NT2/D1 (cell line): ENCODE measurements around the gene PZP.

Experiments
- DNase-seq: peaks from one replicate; pipeline ENCODE4 v3.0.0-alpha.2; 2011; ENCODE audit warnings: low read depth, low spot score
- H3K27me3 ChIP-seq: 2 replicates; pipeline ENCODE4 v1.6.0; 2011; ENCODE audit warnings: mild to moderate bottlenecking; ENCODE audit not compliant: insufficient read length, insufficient read depth
- H3K36me3 ChIP-seq: 2 replicates; pipeline ENCODE4 v1.6.1; 2011; ENCODE audit warnings: mild to moderate bottlenecking, low read length, mixed read lengths; ENCODE audit not compliant: insufficient read depth, insufficient read length
- H3K4me1 ChIP-seq: 2 replicates; pipeline ENCODE4 v1.5.1; 2011; ENCODE audit not compliant: insufficient read depth, insufficient read length
- H3K4me3 ChIP-seq: 2 replicates; pipeline ENCODE4 v1.5.1; 2011; ENCODE audit warnings: low read depth; ENCODE audit not compliant: insufficient read length
- H3K9ac ChIP-seq: 2 replicates; pipeline ENCODE4 v1.6.0; 2011; ENCODE audit warnings: low read depth; ENCODE audit not compliant: insufficient read length
- H3K9me3 ChIP-seq: 2 replicates; pipeline ENCODE4 v1.5.1; 2011; ENCODE audit warnings: mild to moderate bottlenecking, low read length; ENCODE audit not compliant: insufficient read depth
- SUZ12 ChIP-seq: IDR thresholded peaks from 2 replicates; pipeline ENCODE4 v1.6.1; 2011; ENCODE audit not compliant: insufficient read length, insufficient read depth; ENCODE audit errors: extremely low read depth
- YY1 ChIP-seq: IDR thresholded peaks from 2 replicates; pipeline ENCODE4 v1.6.1; 2011; ENCODE audit not compliant: insufficient read length, insufficient read depth
- ZNF274 ChIP-seq: IDR thresholded peaks from 2 replicates; pipeline ENCODE4 v1.6.1; 2011; ENCODE audit warnings: mild to moderate bottlenecking, low read depth, low read length

Gene PZP

DNA sequence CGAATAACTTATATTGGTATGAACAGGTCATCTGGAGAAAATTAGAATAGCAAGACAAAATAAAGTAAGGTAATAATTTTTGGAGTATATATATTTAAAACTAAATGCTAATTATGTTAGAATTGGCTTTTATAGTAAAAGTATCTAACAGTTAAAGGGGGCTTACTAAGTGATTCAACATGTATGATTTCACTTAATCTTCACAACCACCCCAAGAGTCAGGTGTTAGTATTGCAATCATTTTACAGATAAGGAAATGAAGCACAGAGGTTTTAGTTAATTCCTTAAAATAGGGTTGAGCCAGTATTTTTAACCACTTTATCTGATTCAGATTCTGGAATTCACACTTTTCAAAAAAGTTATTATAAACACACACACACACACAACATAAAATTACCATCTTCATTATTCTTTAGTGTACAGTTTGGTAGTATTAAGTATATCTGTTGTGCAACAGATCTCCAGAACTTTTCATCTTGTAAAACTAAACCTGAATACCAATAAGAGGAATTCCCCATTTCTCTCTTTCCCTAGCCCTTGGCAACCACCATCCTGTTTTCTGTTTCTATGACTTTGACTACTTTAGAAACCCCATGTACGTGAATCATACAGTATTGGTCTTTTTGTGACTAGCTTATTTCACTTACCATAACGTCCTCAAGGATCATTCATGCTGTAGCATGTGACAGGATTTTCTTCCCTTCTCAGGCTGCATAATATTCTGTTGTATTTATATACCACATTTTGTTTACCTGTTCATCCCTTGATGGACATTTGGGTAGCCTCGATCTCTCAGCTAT lies 104.9 kb downstream of the PZP start:
- Histone ChIP-seq H3K4me1 (no peaks in the 10 kb centered on the region), H3K27me3 (no peaks in the 10 kb centered on the region), H3K36me3 (no peaks in the 10 kb centered on the region), H3K9ac (no peak overlapping the region), H3K4me3 (no peak overlapping the region), H3K9me3 (no peaks in the 10 kb centered on the region)
- no peak for TF ChIP-seq ZNF274
- TF ChIP-seq SUZ12 = no peak
- TF ChIP-seq YY1 = no peak
- no peak for DNase-seq

DNA sequence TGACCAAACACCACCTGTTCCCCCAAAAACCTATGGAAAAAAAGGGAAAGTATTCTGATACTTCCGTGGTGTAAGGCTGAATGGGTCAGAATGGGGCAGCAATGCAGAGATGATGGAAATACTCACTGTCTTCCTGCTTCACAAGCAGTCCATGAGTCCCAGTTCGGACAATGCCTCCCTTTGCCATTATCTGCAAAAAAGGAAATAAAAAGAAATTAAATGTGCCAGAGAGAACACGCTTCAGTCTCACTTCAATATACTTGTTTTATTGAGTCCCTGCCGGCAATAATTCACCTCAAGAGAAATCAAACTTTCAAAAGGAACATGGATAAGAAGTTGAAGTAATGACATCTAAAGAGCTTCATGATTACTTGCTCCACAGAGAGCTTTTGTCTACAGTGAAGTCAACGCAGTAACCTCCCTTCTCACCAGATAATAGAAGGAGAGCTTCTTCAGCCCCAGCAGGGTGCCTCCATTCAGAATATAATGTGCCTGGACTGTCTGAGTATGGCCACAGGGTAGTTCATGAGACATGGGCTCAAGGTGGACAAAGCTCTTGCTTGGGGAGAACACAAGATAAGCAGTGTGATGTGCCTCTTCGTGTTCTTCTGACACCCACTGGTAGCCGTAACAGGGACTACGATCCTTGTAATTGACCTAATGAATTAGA lies 107.0 kb downstream of the PZP start:
- no peaks in the 10 kb centered on the region for H3K4me1 ChIP-seq
- no peak overlapping the region for H3K4me3 ChIP-seq
- TF ChIP-seq ZNF274 (no peak), SUZ12 (no peak), YY1 (no peak)
- H3K9me3 ChIP-seq = no peaks in the 10 kb centered on the region
- DNase-seq = no peak
- H3K27me3 ChIP-seq = no peaks in the 10 kb centered on the region
- H3K9ac ChIP-seq = no peak overlapping the region
- H3K36me3 ChIP-seq = no peaks in the 10 kb centered on the region

DNA sequence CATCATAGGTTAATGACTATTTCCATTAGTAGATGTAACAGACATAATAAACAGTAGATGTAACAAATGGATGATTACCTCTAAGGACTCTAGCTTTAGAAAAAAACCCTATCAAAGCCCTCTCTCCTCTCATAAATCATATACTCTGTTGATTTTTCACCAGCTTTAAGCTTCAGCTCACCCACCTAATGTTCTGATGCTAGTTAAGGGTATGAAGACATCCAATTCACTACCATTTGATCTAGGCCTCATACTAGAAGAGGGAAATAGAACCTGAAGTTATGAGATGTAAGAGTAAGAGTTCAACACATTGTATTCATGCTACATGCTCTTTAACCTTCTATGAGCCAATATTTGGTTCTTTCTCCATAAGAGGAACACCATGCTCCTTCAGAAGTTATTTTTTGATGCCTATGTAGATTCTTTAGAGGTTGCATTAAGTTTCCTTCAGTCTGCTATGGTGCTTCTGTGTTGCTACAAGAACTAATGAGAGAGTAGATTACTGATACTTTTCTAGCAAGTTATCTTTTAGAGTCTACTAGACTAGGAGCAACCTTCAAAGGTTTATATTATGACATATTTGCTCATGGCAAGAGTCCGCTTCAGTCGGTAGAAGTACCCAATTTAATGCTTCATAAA lies 108.5 kb downstream of the PZP start:
- Histone ChIP-seq H3K4me3 (no peak overlapping the region), H3K9me3 (no peaks in the 10 kb centered on the region), H3K4me1 (no peaks in the 10 kb centered on the region), H3K27me3 (no peaks in the 10 kb centered on the region), H3K36me3 (no peaks in the 10 kb centered on the region), H3K9ac (no peak overlapping the region)
- TF ChIP-seq YY1 = no peak
- no peak for DNase-seq
